Mesendoderm (in vitro differentiated cells): Measurements from ENCODE around the gene QPCTL.

Experiments used
- DNase-seq: peaks from one replicate; pipeline ENCODE4 v3.0.0; 2013
- H2AK5ac ChIP-seq: 2 replicates; pipeline ENCODE4 v1.6.1; 2013; ENCODE audit warnings: low read length, inconsistent platforms
- H2BK120ac ChIP-seq: 2 replicates; pipeline ENCODE4 v1.6.1; 2013; ENCODE audit warnings: low read depth, mild to moderate bottlenecking, low read length, moderate library complexity, mixed read lengths
- H2BK15ac ChIP-seq: replicated peaks from 2 replicates; pipeline ENCODE4 v1.6.1; 2013; ENCODE audit warnings: low read depth, mild to moderate bottlenecking, moderate library complexity
- H2BK5ac ChIP-seq: 2 replicates; pipeline ENCODE4 v1.6.1; 2013; ENCODE audit warnings: low read length, inconsistent platforms
- H3K18ac ChIP-seq: 2 replicates; pipeline ENCODE4 v1.6.1; 2013; ENCODE audit warnings: mild to moderate bottlenecking, low read length, mixed read lengths
- H3K23ac ChIP-seq: one replicate; pipeline ENCODE4 v1.6.1; 2013; ENCODE audit warnings: low read length
- H3K27ac ChIP-seq: 2 replicates; pipeline ENCODE4 v1.5.1; 2013; ENCODE audit warnings: low read depth, mild to moderate bottlenecking, inconsistent platforms, low read length, moderate library complexity
- H3K27me3 ChIP-seq: 2 replicates; pipeline ENCODE4 v1.6.1; 2013; ENCODE audit warnings: low read length, control low read depth, mild to moderate bottlenecking, inconsistent platforms; ENCODE audit not compliant: insufficient read depth, poor library complexity
- H3K36me3 ChIP-seq: 2 replicates; pipeline ENCODE4 v1.6.1; 2013; ENCODE audit warnings: low read length, inconsistent platforms; ENCODE audit not compliant: control insufficient read depth, insufficient read depth
- H3K4ac ChIP-seq: one replicate; pipeline ENCODE4 v1.6.1; 2013; ENCODE audit warnings: low read depth, mild to moderate bottlenecking, low read length, moderate library complexity
- H3K4me1 ChIP-seq: 2 replicates; pipeline ENCODE4 v1.6.1; 2013; ENCODE audit warnings: low read depth, low read length, inconsistent platforms; ENCODE audit not compliant: control insufficient read depth
- H3K4me2 ChIP-seq: 2 replicates; pipeline ENCODE4 v1.6.1; 2013; ENCODE audit warnings: low read length
- H3K4me3 ChIP-seq: 2 replicates; pipeline ENCODE4 v1.5.1; 2013; ENCODE audit warnings: mild to moderate bottlenecking, low read length
- H3K56ac ChIP-seq: one replicate; pipeline ENCODE4 v1.6.1; 2013; ENCODE audit warnings: low read length
- H3K79me1 ChIP-seq: 2 replicates; pipeline ENCODE4 v1.6.1; 2013; ENCODE audit warnings: low read length, inconsistent platforms
- H3K79me2 ChIP-seq: 2 replicates; pipeline ENCODE4 v1.6.1; 2013; ENCODE audit warnings: mild to moderate bottlenecking, low read length; ENCODE audit not compliant: control insufficient read depth, insufficient read depth
- H3K9ac ChIP-seq: 2 replicates; pipeline ENCODE4 v1.6.1; 2013; ENCODE audit warnings: low read length, inconsistent platforms
- H4K5ac ChIP-seq: one replicate; pipeline ENCODE4 v1.6.1; 2013; ENCODE audit warnings: low read length
- H4K8ac ChIP-seq: one replicate; pipeline ENCODE4 v1.6.1; 2013; ENCODE audit warnings: low read depth, mild to moderate bottlenecking, control low read depth, low read length, moderate library complexity
- WGBS: extraction: QIAGEN DNeasy Blood & Tissue Kit; methylation state at CpG from one replicate; pipeline ENCODE4 v1.1.7; 2013; ENCODE audit warnings: low lambda C conversion rate, missing lambda C conversion rate; ENCODE audit not compliant: insufficient coverage; ENCODE audit errors: extremely low coverage; 5-methylcytosine and 5-hydroxymethylcytosine counted together

The QPCTL gene

GRCh38 chr19:45667620-45668341 lies 24.7 kb upstream of the QPCTL start, which contains the start of gene GIPR:
Gene GIPR (plus strand): TSS chr19:45668221. CDS start chr19:45669521, 1,300 bp downstream.
- H2BK15ac ChIP-seq = no peak within 1 kb of the TSS
- no peak within 1 kb of the TSS for H3K23ac ChIP-seq
- H3K4ac ChIP-seq = no peak within 1 kb of the TSS
- DNase-seq = peak; percentile 85
- H3K79me1 ChIP-seq = no peaks in the 10 kb centered on the region
- H2BK5ac ChIP-seq = no peak within 1 kb of the TSS
- H3K27me3 ChIP-seq = no peaks in the 10 kb centered on the region
- no peaks in the 10 kb centered on the region for H3K79me2 ChIP-seq
- H3K56ac ChIP-seq = peak within 1 kb of the TSS; percentile 70
- no peak within 1 kb of the TSS for H4K8ac ChIP-seq
- peak within 1 kb of the TSS; percentile 33 for H3K9ac ChIP-seq
- peak within 1 kb of the TSS; percentile 68 for H3K4me2 ChIP-seq
- H3K4me1 ChIP-seq = no peaks in the 10 kb centered on the region
- H3K4me3 ChIP-seq = no peak within 1 kb of the TSS
- WGBS = no CpG with 5 or more reads among the region's 15 CpGs
- H3K27ac ChIP-seq = no peak within 1 kb of the TSS
- H3K36me3 ChIP-seq = no peaks in the 10 kb centered on the region
- no peak within 1 kb of the TSS for H3K18ac ChIP-seq
- H2AK5ac ChIP-seq = no peak within 1 kb of the TSS
- no peak within 1 kb of the TSS for H4K5ac ChIP-seq
- no peak within 1 kb of the TSS for H2BK120ac ChIP-seq

- Histone ChIP-seq H3K23ac (no peak overlapping the region), H3K27ac (no peak overlapping the region), H4K5ac (no peak overlapping the region), H2BK15ac (no peak overlapping the region), H3K27me3 (no peaks in the 10 kb centered on the region), H3K4ac (no peak overlapping the region), H3K18ac (no peak overlapping the region), H2AK5ac (no peak overlapping the region), H2BK5ac (no peak overlapping the region), H3K4me3 (no peak overlapping the region), H3K4me1 (no peaks in the 10 kb centered on the region), H3K4me2 (peak overlapping the region; percentile 68), H3K56ac (peak overlapping the region; percentile 70), H2BK120ac (no peak overlapping the region), H3K79me2 (no peaks in the 10 kb centered on the region), H3K9ac (peak overlapping the region; percentile 33), H4K8ac (no peak overlapping the region), H3K79me1 (no peaks in the 10 kb centered on the region), H3K36me3 (no peaks in the 10 kb centered on the region)
- WGBS = no CpG with 5 or more reads among the region's 19 CpGs
- DNase-seq = no peak
These were observed 24.1 kb upstream of the QPCTL start for GRCh38 chr19:45668342-45668871.

- H3K27ac ChIP-seq = no peak overlapping the region
- no peak overlapping the region for H2AK5ac ChIP-seq
- H3K4me3 ChIP-seq = peak overlapping the region; percentile 46
- H3K27me3 ChIP-seq = no peaks in the 10 kb centered on the region
- no CpG with 5 or more reads among the region's 42 CpGs for WGBS
- H3K18ac ChIP-seq = peak overlapping the region; percentile 19
- H3K79me1 ChIP-seq = no peaks in the 10 kb centered on the region
- H3K79me2 ChIP-seq = no peaks in the 10 kb centered on the region
- no peak overlapping the region for H2BK120ac ChIP-seq
- H4K5ac ChIP-seq = no peak overlapping the region
- H2BK15ac ChIP-seq = no peak overlapping the region
- H3K4me2 ChIP-seq = peak overlapping the region; percentile 80
- peak overlapping the region; percentile 7 for H4K8ac ChIP-seq
- peak overlapping the region; percentile 93 for H3K56ac ChIP-seq
- no peak overlapping the region for H3K4ac ChIP-seq
- H3K9ac ChIP-seq = peak overlapping the region; percentile 80
- no peak overlapping the region for H2BK5ac ChIP-seq
- peak; percentile 95 for DNase-seq
- no peaks in the 10 kb centered on the region for H3K4me1 ChIP-seq
- H3K23ac ChIP-seq = no peak overlapping the region
- no peaks in the 10 kb centered on the region for H3K36me3 ChIP-seq
These were observed 21.6 kb upstream of the QPCTL start for GRCh38 chr19:45670670-45671453.

GRCh38 chr19:45674946-45675345 lies 17.5 kb upstream of the QPCTL start:
- Histone ChIP-seq H3K56ac (no peak overlapping the region), H4K5ac (no peak overlapping the region), H3K79me2 (no peaks in the 10 kb centered on the region), H2BK120ac (no peak overlapping the region), H3K23ac (no peak overlapping the region), H3K9ac (no peak overlapping the region), H3K27me3 (no peaks in the 10 kb centered on the region), H3K18ac (no peak overlapping the region), H3K36me3 (no peaks in the 10 kb centered on the region), H3K4me2 (no peak overlapping the region), H2BK5ac (no peak overlapping the region), H3K27ac (no peak overlapping the region), H3K4ac (no peak overlapping the region), H3K4me3 (no peak overlapping the region), H3K4me1 (no peaks in the 10 kb centered on the region), H2BK15ac (no peak overlapping the region), H4K8ac (no peak overlapping the region), H3K79me1 (no peaks in the 10 kb centered on the region), H2AK5ac (no peak overlapping the region)
- WGBS = no CpG with 5 or more reads among the region's 7 CpGs
- no peak for DNase-seq

- Histone ChIP-seq H2AK5ac (no peak overlapping the region), H3K9ac (peak overlapping the region; percentile 85), H2BK120ac (no peak overlapping the region), H3K4me3 (peak overlapping the region; percentile 38), H4K8ac (no peak overlapping the region), H3K4ac (no peak overlapping the region), H3K4me1 (no peaks in the 10 kb centered on the region), H3K36me3 (no peaks in the 10 kb centered on the region), H3K27ac (no peak overlapping the region), H3K79me1 (no peaks in the 10 kb centered on the region), H3K23ac (peak overlapping the region; percentile 98), H3K79me2 (no peaks in the 10 kb centered on the region), H2BK15ac (no peak overlapping the region), H3K18ac (peak overlapping the region; percentile 76), H3K27me3 (no peaks in the 10 kb centered on the region), H2BK5ac (no peak overlapping the region), H3K4me2 (peak overlapping the region; percentile 97), H4K5ac (no peak overlapping the region), H3K56ac (peak overlapping the region; percentile 89)
- WGBS = no CpG with 5 or more reads among the region's 28 CpGs
- peak; percentile 21 for DNase-seq
These were observed 15.6 kb upstream of the QPCTL start for GRCh38 chr19:45676851-45677263.
